Activated T-cell treated with anti-CD3 and anti-CD28 coated beads, Interleukin-2, amount 50 U/mL, for 72 hours (primary cell): ENCODE data around the gene PLCB3. TPM values are rescaled to one million over a fixed set of nuclear protein-coding genes. Genes with fewer than 3 reads are reported as not detected.
"Not testable (repeated sequence)": the region's sequence is repeated elsewhere in the genome, so short reads cannot be mapped to it uniquely, and the experiment has no call there.

Experiments used
- ATAC-seq, 2 donors: fragments of 150-1000 bp; cut with Tn5 transposase; replicated peaks in 1 of 2; 2 replicates each; pipeline ENCODE4 v1.10.0; 2021; ENCODE audit warnings: moderate library complexity in 2 of 2, mild to moderate bottlenecking in 1 of 2
- DNase-seq, 2 donors: peaks; one replicate each; pipeline ENCODE4 v3.0.0; 2021 to 2022; ENCODE audit warnings: mixed read lengths in 1 of 2
- H3K27ac Mint-ChIP-seq: one replicate; pipeline ENCODE4 v1.8.0; 2022; ENCODE audit warnings: mild to moderate bottlenecking, moderate library complexity, mixed read lengths
- H3K27me3 Mint-ChIP-seq: one replicate; pipeline ENCODE4 v1.8.0; 2022; ENCODE audit warnings: low read depth, mixed read lengths
- H3K36me3 Mint-ChIP-seq, 2 donors: one replicate each; pipeline ENCODE4 v1.8.0; 2022; ENCODE audit warnings: mixed read lengths in 2 of 2, mild to moderate bottlenecking in 1 of 2; ENCODE audit not compliant: insufficient read depth in 2 of 2
- H3K4me1 Mint-ChIP-seq: one replicate; pipeline ENCODE4 v1.8.0; 2022; ENCODE audit warnings: low read depth, mixed read lengths
- H3K4me3 Mint-ChIP-seq, 2 donors: one replicate each; pipeline ENCODE4 v1.8.0; 2022; ENCODE audit warnings: mild to moderate bottlenecking in 2 of 2, mixed read lengths in 2 of 2, moderate library complexity in 2 of 2
- H3K9me3 Mint-ChIP-seq, 2 donors: one replicate each; pipeline ENCODE4 v1.8.0; 2022; ENCODE audit warnings: mixed read lengths in 2 of 2
- total RNA-seq, 2 donors: library from RNA; stranded (reverse); gene quantifications; one replicate each; pipeline ENCODE4 v1.2.3, GENCODE V29; 2022

PLCB3 gene
- total RNA-seq, 2 donors from 2014 or later: 9.1 to 10.5 TPM

DNA sequence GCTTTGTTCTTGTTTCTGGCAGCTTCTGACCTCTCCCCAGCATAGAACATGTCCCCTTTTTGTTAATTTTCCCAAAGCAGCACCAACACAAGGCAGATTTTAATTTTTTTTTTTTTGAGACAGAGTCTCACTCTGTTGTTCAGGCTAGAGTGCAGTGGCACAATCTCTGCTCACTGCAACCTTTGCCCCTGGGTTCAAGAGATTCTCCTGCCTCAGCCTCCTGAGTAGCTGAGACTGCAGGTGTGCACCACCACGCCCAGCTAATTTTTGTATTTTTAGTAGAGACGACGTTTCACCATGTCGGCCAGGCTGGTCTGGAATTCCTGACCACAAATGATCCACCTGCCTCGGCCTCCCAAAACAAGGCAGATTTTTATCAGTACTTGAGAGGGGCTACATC, 56.5 kb downstream of the PLCB3 start:
- Mint-ChIP-seq H3K4me1 (peaks cover 47% of the 10 kb centered on the region), H3K4me3 (peak overlapping the region; percentile 50 to 100), H3K27ac (peak overlapping the region; percentile 61)
- not testable (repeated sequence) for ATAC-seq, DNase-seq, H3K36me3 Mint-ChIP-seq, H3K9me3 Mint-ChIP-seq, H3K27me3 Mint-ChIP-seq

DNA sequence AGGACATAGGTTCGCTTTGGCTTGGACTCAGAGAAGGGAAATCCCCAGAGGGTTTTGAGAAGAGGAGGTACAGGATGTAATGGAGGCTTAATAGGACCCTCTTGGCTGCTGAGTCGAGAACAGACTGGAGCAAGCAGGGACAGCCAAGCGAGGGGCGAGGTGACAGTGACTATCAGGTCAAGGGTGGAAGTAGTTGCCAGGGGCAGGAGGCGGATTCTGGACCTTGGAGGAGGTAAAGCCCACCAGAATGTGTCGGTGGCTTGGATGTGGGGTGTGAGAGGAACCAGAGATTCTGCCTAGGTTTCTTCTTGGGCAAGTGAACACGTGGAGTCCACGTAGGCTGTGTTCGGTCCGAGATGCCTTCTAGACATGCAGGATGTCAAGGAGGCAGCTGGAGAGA, 61.6 kb downstream of the PLCB3 start:
- no peaks in the 10 kb centered on the region for H3K9me3 Mint-ChIP-seq
- H3K27ac Mint-ChIP-seq: peak overlapping the region; percentile 36
- H3K27me3 Mint-ChIP-seq: no peaks in the 10 kb centered on the region
- DNase-seq: no peak
- peaks cover 0 to 2% of the 10 kb centered on the region in 2 donors for H3K36me3 Mint-ChIP-seq
- H3K4me3 Mint-ChIP-seq: no peak overlapping the region
- no peak for ATAC-seq
- peaks cover 42% of the 10 kb centered on the region for H3K4me1 Mint-ChIP-seq

DNA sequence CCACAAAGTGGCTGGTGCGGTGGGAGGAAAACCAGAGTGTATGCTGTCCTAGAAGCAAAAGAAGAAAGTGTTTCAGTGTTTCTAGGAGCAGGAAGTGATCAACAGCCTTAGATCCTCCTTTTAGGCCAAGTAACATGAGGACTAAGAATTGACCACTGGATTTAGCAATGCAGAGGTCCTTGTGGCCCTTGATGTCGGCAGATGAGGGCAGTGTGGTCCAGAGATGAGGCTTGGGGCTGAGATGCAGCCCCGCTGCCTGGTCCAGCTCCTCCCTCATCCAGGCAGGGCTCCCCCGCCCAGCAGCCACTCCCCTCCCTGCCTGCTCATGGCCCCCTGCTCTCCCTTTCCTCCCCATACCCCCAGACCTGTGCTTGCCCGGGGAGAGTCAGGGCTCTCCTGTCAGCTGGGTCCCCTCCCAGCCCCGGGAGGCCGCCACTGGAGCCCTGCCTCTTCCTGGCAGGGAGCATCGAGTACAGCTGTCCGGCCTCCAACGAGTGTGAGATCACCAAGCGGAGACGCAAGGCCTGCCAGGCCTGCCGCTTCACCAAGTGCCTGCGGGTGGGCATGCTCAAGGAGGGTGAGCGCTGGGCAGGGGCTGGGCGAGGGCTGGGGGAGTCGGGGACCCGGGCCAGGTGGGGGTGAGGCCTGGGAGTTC, 62.3 kb downstream of the PLCB3 start:
- Mint-ChIP-seq H3K27ac (no peak overlapping the region), H3K27me3 (no peaks in the 10 kb centered on the region), H3K9me3 (no peaks in the 10 kb centered on the region), H3K4me1 (peaks cover 44% of the 10 kb centered on the region), H3K36me3 (peaks cover 2 to 4% of the 10 kb centered on the region in 2 donors), H3K4me3 (no peak overlapping the region)
- DNase-seq: no peak
- no peak for ATAC-seq

DNA sequence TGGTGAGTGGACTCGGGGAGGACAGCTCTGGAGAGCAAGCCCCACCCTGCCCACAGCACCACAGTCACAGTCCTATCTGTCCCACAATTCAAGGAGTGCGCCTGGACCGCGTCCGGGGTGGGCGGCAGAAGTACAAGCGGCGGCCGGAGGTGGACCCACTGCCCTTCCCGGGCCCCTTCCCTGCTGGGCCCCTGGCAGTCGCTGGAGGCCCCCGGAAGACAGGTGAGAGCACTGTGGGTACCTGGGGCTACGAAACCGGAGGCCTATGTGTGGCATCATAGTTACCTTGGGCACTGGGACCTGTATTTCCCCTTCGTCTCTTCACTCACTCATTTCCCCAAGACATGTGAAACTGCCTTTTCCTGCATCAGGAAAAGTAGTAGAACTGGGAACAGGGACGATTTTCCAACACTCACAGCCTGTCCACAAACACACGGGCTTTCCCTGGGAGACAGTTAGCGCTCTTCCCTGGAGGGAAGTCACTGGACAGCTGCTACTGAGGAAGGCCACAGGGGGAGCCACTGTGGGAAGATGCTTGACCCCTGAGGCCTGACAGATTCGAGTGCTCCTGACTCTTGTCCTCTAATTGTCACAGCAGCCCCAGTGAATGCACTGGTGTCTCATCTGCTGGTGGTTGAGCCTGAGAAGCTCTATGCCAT, 62.9 kb downstream of the PLCB3 start:
- no peak for ATAC-seq
- Mint-ChIP-seq H3K27me3 (no peaks in the 10 kb centered on the region), H3K27ac (no peak overlapping the region)

DNA sequence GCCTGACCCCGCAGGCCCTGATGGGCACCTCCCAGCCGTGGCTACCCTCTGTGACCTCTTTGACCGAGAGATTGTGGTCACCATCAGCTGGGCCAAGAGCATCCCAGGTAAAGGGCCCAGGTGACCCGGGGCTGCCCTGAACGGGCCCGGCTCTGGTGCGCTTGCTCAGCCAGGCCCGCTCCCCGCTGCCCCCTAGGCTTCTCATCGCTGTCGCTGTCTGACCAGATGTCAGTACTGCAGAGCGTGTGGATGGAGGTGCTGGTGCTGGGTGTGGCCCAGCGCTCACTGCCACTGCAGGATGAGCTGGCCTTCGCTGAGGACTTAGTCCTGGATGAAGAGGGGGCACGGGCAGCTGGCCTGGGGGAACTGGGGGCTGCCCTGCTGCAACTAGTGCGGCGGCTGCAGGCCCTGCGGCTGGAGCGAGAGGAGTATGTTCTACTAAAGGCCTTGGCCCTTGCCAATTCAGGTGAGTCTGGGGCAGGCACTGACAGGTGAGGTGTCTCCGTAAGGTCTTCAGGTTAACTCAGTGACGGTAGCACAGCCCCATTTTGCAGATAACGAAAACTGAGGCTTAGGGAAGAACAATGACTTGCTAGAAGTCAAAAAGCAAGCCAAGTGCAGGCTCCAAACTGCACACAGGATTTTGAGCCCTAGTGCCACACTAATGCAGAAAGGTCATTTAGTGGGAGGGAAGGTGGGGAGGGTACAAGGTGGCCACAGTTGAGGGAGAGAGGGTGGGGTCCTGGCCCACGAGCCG, 63.7 kb downstream of the PLCB3 start:
- Mint-ChIP-seq H3K4me3 (peak overlapping the region in 1 of 2 donors; percentile 11), H3K27ac (no peak overlapping the region), H3K9me3 (no peaks in the 10 kb centered on the region), H3K4me1 (peaks cover 54% of the 10 kb centered on the region), H3K27me3 (no peaks in the 10 kb centered on the region), H3K36me3 (peaks cover 7% of the 10 kb centered on the region in 2 donors)
- ATAC-seq: no peak
- DNase-seq: no peak

More for the DNA sequence above, 62.9 kb downstream of the PLCB3 start:
- Mint-ChIP-seq H3K9me3 (no peaks in the 10 kb centered on the region), H3K36me3 (peaks cover 7% of the 10 kb centered on the region in 2 donors), H3K4me3 (no peak overlapping the region), H3K4me1 (peaks cover 49% of the 10 kb centered on the region)
- DNase-seq: no peak

DNA sequence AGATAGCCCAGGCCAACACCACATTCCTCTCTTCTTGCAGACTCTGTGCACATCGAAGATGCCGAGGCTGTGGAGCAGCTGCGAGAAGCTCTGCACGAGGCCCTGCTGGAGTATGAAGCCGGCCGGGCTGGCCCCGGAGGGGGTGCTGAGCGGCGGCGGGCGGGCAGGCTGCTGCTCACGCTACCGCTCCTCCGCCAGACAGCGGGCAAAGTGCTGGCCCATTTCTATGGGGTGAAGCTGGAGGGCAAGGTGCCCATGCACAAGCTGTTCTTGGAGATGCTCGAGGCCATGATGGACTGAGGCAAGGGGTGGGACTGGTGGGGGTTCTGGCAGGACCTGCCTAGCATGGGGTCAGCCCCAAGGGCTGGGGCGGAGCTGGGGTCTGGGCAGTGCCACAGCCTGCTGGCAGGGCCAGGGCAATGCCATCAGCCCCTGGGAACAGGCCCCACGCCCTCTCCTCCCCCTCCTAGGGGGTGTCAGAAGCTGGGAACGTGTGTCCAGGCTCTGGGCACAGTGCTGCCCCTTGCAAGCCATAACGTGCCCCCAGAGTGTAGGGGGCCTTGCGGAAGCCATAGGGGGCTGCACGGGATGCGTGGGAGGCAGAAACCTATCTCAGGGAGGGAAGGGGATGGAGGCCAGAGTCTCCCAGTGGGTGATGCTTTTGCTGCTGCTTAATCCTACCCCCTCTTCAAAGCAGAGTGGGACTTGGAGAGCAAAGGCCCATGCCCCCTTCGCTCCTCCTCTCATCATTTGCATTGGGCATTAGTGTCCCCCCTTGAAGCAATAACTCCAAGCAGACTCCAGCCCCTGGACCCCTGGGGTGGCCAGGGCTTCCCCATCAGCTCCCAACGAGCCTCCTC, 64.6 kb downstream of the PLCB3 start:
- Mint-ChIP-seq H3K4me3 (peak overlapping the region; percentile 88 to 92), H3K4me1 (peaks cover 60% of the 10 kb centered on the region)
- not testable (repeated sequence) for H3K36me3 Mint-ChIP-seq

DNA sequence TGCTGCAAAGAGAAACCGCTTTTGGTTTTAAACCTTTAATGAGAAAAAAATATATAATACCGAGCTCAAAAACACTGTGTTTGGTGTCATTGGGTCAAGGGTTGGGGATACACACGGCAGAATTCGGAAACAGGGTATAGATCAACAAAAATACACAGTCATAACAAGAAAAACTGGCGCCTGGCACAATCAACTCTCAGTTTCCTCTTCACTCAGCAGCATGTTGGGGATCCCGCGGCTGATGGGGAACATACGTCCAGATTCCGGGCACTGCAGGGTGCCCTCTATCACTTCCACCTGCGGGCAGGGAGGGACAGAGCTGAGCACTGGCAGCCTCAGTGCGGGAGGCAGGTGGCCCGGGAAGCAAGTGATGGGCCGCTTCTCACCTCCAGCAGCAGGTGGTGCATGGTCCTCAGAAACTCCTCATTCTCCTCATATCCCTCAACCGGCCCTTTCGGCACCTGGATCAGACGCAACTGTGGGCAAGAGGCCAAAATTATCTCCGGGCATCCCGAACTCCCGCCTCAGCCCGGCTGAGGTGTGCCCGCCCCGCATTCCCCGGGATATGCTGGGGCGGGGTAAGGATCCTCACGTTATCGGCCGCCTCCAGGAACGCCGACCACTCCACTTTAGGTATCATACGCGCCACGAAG, 65.5 kb downstream of the PLCB3 start:
- Mint-ChIP-seq H3K4me1 (peaks cover 69% of the 10 kb centered on the region), H3K9me3 (no peaks in the 10 kb centered on the region), H3K36me3 (peaks cover 9% of the 10 kb centered on the region in 2 donors), H3K4me3 (peak overlapping the region; percentile 88 to 92), H3K27me3 (no peaks in the 10 kb centered on the region), H3K27ac (peak overlapping the region; percentile 98)
- peak; percentile 45 to 47 for DNase-seq
- ATAC-seq: peak; percentile 14 to 33

More for the DNA sequence above, 64.6 kb downstream of the PLCB3 start:
- peak overlapping the region; percentile 98 for H3K27ac Mint-ChIP-seq
- not testable (repeated sequence) for DNase-seq, ATAC-seq, H3K9me3 Mint-ChIP-seq, H3K27me3 Mint-ChIP-seq

DNA sequence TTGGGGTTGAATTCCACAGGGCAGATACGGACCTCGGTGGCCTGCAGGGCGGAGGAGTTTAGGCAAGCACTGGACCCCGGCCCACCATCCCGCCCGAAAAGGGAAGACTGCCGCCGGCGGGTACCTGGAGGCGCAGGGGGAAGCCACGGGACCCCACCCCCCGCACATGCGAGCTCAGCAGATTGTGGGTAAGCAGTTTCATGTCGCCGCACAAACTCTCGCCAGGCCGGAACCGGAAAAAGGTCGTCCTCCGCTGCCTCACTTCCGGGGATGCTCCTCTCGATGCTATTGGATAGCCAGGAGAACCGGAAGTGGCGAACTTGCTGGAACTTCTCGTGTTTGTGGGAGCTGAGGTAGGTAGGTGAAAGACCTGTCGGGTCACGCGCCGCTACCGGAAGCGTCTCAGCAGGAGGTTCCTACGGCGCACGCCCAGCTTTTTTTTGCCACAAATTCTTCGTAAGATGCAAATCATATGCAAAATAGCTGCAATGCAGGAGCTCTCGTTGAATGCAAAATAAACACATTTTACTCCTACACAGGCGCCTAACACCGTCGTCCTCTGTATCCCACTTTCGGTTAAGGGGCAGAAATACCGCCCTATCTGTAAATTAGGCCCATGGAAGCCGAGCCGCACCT, 66.1 kb downstream of the PLCB3 start, which contains the start of gene TRMT112:
Gene TRMT112 (minus strand): TSS at position 235 of the 636 bp plus-strand sequence. CDS start 33 bp downstream, at position 202.
- Mint-ChIP-seq H3K27me3 (no peaks in the 10 kb centered on the region), H3K9me3 (no peaks in the 10 kb centered on the region), H3K4me3 (peak within 1 kb of the TSS; percentile 88 to 92), H3K4me1 (peaks cover 68% of the 10 kb centered on the region), H3K27ac (peak within 1 kb of the TSS; percentile 98), H3K36me3 (peaks cover 9% of the 10 kb centered on the region in 2 donors)
- DNase-seq (peak; percentile 94 to 98), ATAC-seq (peak; percentile 79 to 84)

DNA sequence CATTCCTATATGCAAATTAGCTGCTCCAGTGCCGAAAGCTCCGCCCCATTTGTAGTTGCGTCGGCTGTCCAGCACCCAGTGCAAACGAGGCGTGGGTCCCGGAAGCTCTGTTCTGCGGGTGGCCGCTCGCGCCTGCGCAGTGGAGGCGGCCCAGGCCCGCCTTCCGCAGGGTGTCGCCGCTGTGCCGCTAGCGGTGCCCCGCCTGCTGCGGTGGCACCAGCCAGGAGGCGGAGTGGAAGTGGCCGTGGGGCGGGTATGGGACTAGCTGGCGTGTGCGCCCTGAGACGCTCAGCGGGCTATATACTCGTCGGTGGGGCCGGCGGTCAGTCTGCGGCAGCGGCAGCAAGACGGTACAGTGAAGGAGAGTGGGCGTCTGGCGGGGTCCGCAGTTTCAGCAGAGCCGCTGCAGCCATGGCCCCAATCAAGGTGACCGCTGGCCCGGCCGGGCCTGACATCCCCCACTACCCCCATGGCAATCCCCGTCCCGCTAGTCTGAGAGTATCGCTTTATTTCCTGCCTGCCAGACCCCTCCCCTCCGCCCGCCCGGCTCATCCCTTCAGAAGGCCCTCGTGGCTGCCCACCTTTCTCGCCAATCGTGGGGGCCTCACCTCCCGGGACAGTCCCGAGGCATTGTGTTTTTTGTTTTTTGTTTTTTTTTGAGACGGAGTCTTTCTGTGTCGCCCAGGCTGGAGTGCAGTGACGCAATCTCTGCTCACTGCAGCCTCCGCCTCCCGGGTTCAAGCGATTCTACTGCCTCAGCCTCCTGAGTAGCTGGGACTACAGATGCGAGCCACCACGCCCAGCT, 66.8 kb downstream of the PLCB3 start, which contains the start of gene PRDX5:
Gene PRDX5 (plus strand): TSS at position 161 of the 805 bp plus-strand sequence. CDS start 95 bp downstream, at position 256.
- Mint-ChIP-seq H3K9me3 (no peaks in the 10 kb centered on the region), H3K27ac (peak within 1 kb of the TSS; percentile 98), H3K27me3 (no peaks in the 10 kb centered on the region), H3K4me3 (peak within 1 kb of the TSS; percentile 88 to 92), H3K36me3 (peaks cover 9% of the 10 kb centered on the region in 2 donors), H3K4me1 (peaks cover 61% of the 10 kb centered on the region)
- DNase-seq: peak; percentile 96 to 97
- ATAC-seq: peak; percentile 80 to 81
